Kidney (tissue), 22 donors: ENCODE data around the gene ANXA2R. TPM values are rescaled to one million over a fixed set of nuclear protein-coding genes. Genes with fewer than 3 reads are reported as not detected.
"Not testable (repeated sequence)": the region's sequence is repeated elsewhere in the genome, so short reads cannot be mapped to it uniquely, and the experiment has no call there.

Experiments
- DNase-seq, 5 donors: peaks; one replicate each; pipeline ENCODE4 v3.0.0-alpha.2; 2013 to 2020
- FAIRE-seq: peaks from 2 replicates; lab custom pipeline; 2012; peaks lifted over from hg19 to GRCh38; lab: Jason Lieb, UNC
- H3K27ac ChIP-seq, 2 donors: one replicate each; pipeline ENCODE4 v1.7.0; 2013; ENCODE audit warnings: low read depth in 2 of 2, low read length in 2 of 2, inconsistent platforms in 1 of 2
- H3K27me3 ChIP-seq: one replicate; pipeline ENCODE4 v1.7.1; 2013; ENCODE audit warnings: low read length, inconsistent platforms; ENCODE audit not compliant: control insufficient read depth, insufficient read depth
- H3K36me3 ChIP-seq, 3 donors: one replicate each; pipeline versions ENCODE4 v1.7.0 to v1.7.1; 2013; ENCODE audit warnings: low read length in 3 of 3, control low read depth in 1 of 3, inconsistent platforms in 1 of 3; ENCODE audit not compliant: insufficient read depth in 3 of 3, control insufficient read depth in 2 of 3
- H3K4me1 ChIP-seq, 3 donors: one replicate each; pipeline versions ENCODE4 v1.7.0 to v1.7.1; 2013; ENCODE audit warnings: low read length in 3 of 3, inconsistent platforms in 1 of 3, low read depth in 1 of 3; ENCODE audit not compliant: control insufficient read depth in 2 of 3, insufficient read depth in 2 of 3
- H3K4me3 ChIP-seq, 3 donors: one replicate each; pipeline versions ENCODE4 v1.7.0 to v1.8.1; 2013; ENCODE audit warnings: low read length in 3 of 3, control low read depth in 1 of 3, inconsistent platforms in 1 of 3
- H3K9ac ChIP-seq, 3 donors: one replicate each; pipeline versions ENCODE4 v1.7.0 to v1.7.1; 2013; ENCODE audit warnings: low read length in 3 of 3, control low read depth in 1 of 3, inconsistent platforms in 1 of 3
- H3K9me3 ChIP-seq, 3 donors: one replicate each; pipeline versions ENCODE4 v1.7.0 to v1.7.1; 2013; ENCODE audit warnings: low read length in 3 of 3, control low read depth in 1 of 3, inconsistent platforms in 1 of 3; ENCODE audit not compliant: control insufficient read depth in 2 of 3, insufficient read depth in 1 of 3
- CTCF ChIP-seq: IDR thresholded peaks from 3 replicates; pipeline ENCODE4 v1.5.1; 2012; ENCODE audit warnings: mild to moderate bottlenecking, moderate library complexity, borderline replicate concordance; ENCODE audit not compliant: insufficient read depth; ENCODE audit errors: extremely low read depth
- intact Hi-C: fragments of 100-400 bp; cut with DNase I; formaldehyde crosslinking; loops from one replicate; pipeline ENCODE4 v1.11.1; 2022
- long read RNA-seq, 10 donors: library from polyadenylated mRNA in 1 of 10; unstranded in 1 of 10; transcript quantifications; one replicate each; pipeline ENCODE4 v2.0.0 and lab custom pipeline, GENCODE V29; 2021 to 2026
- polyA plus RNA-seq: library from polyadenylated mRNA; stranded (reverse); fragments of 350-450 nt; fragmentation: Illumina TruSeq; extraction: RNeasy Lipid Tissue Mini Kit (QIAGEN cat#74804); gene quantifications from one replicate; pipeline ENCODE4 v1.2.3, GENCODE V29; 2014; ENCODE audit warnings: low read depth, low replicate concordance; ENCODE audit not compliant: insufficient read depth
- total RNA-seq: library from RNA; stranded (reverse); fragmentation: NEBNext Ultra II Directional; extraction: Animal tissue kit (Norgen Biotek cat#: 25700); gene quantifications from one replicate; pipeline ENCODE4 v1.2.1, GENCODE V29; 2021
- donor health status: control.
- donor health status: control.
- donor health status: control.
- donor health status: control.
- donor health status: control.
- donor health status: DM: yes; HTN: yes; CAD: no.
- donor health status: Normal renal cell carcinoma (clear cell type).

Gene ANXA2R, protein sequence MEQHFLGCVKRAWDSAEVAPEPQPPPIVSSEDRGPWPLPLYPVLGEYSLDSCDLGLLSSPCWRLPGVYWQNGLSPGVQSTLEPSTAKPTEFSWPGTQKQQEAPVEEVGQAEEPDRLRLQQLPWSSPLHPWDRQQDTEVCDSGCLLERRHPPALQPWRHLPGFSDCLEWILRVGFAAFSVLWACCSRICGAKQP
- total RNA-seq (4.6 TPM), polyA plus RNA-seq (2.0 TPM)
- long read RNA-seq, donor 1: 0 reads
- long read RNA-seq, donor 2, partial matches to known transcripts: 0 of 1 reads
- long read RNA-seq, donor 2, other reads (novel, unspliced or antisense): 0 of 1 reads
- long read RNA-seq, donor 3: 0 reads
- long read RNA-seq, donor 4: 0 reads
- long read RNA-seq, donor 5: 0 reads
- long read RNA-seq, donor 6, partial matches to known transcripts: 0 of 2 reads
- long read RNA-seq, donor 6, other reads (novel, unspliced or antisense): 0 of 2 reads
- long read RNA-seq, donor 7, transcript ANXA2R-202 (1 exons, 1,265 nt): major isoform, 5 of 6 reads
- long read RNA-seq, donor 7, partial matches to known transcripts: 0 of 6 reads
- long read RNA-seq, donor 7, other reads (novel, unspliced or antisense): 1 of 6 reads
- long read RNA-seq, donor 8, partial matches to known transcripts: 0 of 2 reads
- long read RNA-seq, donor 8, other reads (novel, unspliced or antisense): 0 of 2 reads
- long read RNA-seq, donor 9, partial matches to known transcripts: 0 of 1 reads
- long read RNA-seq, donor 9, other reads (novel, unspliced or antisense): 0 of 1 reads
- long read RNA-seq, donor 10, partial matches to known transcripts: 0 of 4 reads
- long read RNA-seq, donor 10, other reads (novel, unspliced or antisense): 0 of 4 reads

DNA sequence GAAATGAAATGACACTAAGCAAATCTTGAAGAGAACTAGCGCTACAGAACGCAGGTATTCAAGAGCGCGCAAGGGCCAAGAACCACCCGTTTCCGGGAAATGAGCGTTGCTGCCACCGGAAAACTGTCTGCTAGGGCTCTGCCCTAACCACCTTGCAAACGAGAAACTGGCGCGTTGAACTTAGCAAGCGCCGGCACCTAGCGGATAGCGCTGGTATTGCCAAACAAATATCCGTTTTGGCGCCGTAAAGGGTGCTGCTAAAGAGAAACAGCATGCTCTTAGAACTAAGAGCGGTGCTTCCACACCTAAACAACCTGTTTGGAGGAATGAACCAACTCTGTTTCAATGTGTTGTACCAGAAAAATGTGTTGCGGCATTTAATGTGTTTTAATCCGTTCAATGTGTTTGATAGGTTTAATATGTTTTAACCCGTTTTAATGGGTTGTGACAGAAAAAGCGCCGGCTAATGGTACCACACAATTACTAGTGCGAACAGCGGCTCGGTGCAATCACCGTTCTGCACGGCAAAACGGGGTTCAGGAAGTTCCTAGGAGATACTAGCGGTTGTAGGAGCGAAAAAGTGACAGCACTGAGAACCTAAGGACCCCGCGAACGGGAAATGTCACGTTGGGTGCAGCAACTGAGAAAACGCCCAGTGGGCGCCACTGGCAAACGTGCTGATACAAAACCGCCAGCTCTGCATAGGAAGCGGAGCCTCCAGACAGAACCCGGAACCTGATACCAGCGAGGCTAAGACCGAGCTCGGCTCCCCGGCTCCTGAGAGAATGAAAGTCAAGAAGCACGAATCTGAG is at the start of gene ANXA2R:
TSS of gene ANXA2R (minus strand) at position 33 of the 812 bp plus-strand sequence. CDS start 273 bp downstream, outside the sequence.
- H3K9me3 ChIP-seq: no peaks in the 10 kb centered on the region
- intact Hi-C loops: no loop called here
- H3K9ac ChIP-seq: peak within 1 kb of the TSS in 1 of 3 donors; percentile 31
- peaks cover 85% of the 10 kb centered on the region for H3K27me3 ChIP-seq
- no peak for FAIRE-seq
- peak within 1 kb of the TSS; percentile 76 to 87 for H3K27ac ChIP-seq
- H3K4me1 ChIP-seq: peaks cover 0 to 6% (median 2%) of the 10 kb centered on the region in 3 donors
- peak within 1 kb of the TSS; percentile 8 to 85 (median 73) for H3K4me3 ChIP-seq
- DNase-seq: peak; percentile 91 to 95 (median 92)
- TF ChIP-seq CTCF: peak; percentile 54
- no peaks in the 10 kb centered on the region for H3K36me3 ChIP-seq

DNA sequence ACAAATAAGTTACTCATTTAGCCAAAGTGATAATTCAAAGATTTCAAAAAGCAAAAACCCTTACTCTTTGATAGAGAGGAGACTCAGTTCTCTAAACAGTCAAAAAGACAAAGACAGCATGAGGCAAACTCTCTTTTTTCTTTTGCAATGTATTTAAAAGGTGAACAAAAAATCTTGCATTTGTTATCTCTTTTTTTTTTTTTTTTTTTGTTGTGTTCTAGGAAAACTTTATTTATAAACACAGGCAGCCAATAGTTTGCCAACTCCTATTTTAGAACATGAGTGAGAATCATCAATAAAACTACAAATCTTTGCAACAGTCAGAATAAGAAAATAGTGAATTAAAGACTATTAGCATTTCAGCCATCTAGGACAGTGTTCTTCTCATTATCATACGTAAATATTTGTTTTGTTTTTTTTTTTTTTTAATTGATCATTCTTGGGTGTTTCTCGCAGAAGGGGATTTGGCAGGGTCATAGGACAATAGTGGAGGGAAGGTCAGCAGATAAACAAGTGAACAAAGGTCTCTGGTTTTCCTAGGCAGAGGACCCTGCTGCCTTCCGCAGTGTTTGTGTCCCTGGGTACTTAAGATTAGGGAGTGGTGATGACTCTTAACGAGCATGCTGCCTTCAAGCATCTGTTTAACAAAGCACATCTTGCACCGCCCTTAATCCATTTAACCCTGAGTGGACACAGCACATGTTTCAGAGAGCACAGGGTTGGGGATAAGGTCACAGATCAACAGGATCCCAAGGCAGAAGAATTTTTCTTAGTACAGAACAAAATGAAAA is 46.2 kb upstream of the ANXA2R start:
- H3K27me3 ChIP-seq, H3K9ac ChIP-seq, H3K9me3 ChIP-seq, H3K4me1 ChIP-seq, H3K36me3 ChIP-seq, H3K4me3 ChIP-seq, DNase-seq, H3K27ac ChIP-seq, intact Hi-C loops: not testable (repeated sequence)
- peak; percentile 33 for FAIRE-seq

DNA sequence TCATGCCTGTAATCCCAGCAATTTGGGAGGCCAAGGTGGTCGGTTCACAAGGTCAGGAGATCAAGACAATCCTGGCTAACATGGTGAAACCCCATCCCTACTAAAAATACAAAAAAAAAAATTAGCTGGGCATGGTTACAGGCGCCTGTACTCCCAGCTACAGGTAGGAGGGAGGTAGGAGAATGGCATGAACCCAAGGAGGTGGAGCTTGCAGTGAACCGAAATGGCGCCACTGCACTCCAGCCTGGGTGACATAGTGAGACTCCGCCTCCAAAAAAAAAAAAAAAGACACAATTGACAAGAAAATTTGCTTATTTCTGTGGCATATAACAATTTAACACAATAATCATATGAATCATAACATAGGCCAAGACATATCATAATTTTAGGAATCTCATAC is 45.3 kb upstream of the ANXA2R start:
- no peak overlapping the region for H3K9ac ChIP-seq
- DNase-seq (no peak), FAIRE-seq (no peak)
- no peak overlapping the region for H3K4me3 ChIP-seq
- no peaks in the 10 kb centered on the region for H3K9me3 ChIP-seq
- H3K4me1 ChIP-seq: no peaks in the 10 kb centered on the region
- H3K27ac ChIP-seq: no peak overlapping the region
- H3K36me3 ChIP-seq: peaks cover 0 to 1% (median 0%) of the 10 kb centered on the region in 3 donors
- no peak for TF ChIP-seq CTCF
- H3K27me3 ChIP-seq: no peaks in the 10 kb centered on the region
- intact Hi-C loops: no loop called here

DNA sequence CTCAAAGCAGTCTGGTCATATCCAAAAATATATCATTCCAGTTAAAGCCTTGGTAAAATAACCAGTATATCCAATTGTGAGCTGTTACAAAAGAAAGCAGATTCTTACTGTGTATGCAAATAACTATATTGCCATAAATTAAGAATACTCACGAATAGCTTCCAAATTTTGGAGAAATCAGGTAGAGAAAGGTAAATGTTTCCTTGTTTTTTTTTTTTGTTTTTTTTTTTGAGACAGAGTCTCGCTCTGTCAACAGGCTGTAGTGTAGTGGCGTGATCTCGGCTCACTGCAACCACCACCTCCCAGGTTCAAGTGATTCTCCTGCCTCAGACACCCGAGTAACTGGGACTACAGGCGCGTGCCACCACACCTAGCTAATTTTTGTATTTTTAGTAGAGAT is 44.3 kb upstream of the ANXA2R start:
- H3K36me3 ChIP-seq, H3K27ac ChIP-seq, FAIRE-seq, DNase-seq, H3K27me3 ChIP-seq, intact Hi-C loops, H3K9me3 ChIP-seq, H3K4me3 ChIP-seq, H3K4me1 ChIP-seq, H3K9ac ChIP-seq: not testable (repeated sequence)

- FAIRE-seq, intact Hi-C loops, H3K27me3 ChIP-seq, H3K9ac ChIP-seq, H3K9me3 ChIP-seq, H3K4me3 ChIP-seq, H3K4me1 ChIP-seq, H3K36me3 ChIP-seq, H3K27ac ChIP-seq, DNase-seq: not testable (repeated sequence)
These were observed 41.2 kb upstream of the ANXA2R start for GRCh38 chr5:43081345-43081744.
